ENCODE measurements around the gene AGAP5. TPM values are rescaled to one million over a fixed set of nuclear protein-coding genes. Genes with fewer than 3 reads are reported as not detected.
"Not testable (repeated sequence)": the region's sequence is repeated elsewhere in the genome, so short reads cannot be mapped to it uniquely, and the experiment has no call there.

AGAP5 gene
- total RNA-seq = 3.3 TPM
- long read RNA-seq = 0 reads

GRCh38 chr10:73697675-73698159, at the start of gene AGAP5:
AGAP5 (minus strand) TSS chr10:73698109; CDS start chr10:73697755, 354 bp downstream.
- H3K9me3 ChIP-seq (replicated peaks); H3K27me3 ChIP-seq (ENCODE audit: low read depth); H3K4me3 ChIP-seq; H3K27ac ChIP-seq (replicated peaks); DNase-seq; H3K4me1 ChIP-seq; intact Hi-C loops (cut with micrococcal nuclease): not testable (repeated sequence)
- peaks cover 16% of the 10 kb centered on the region for H3K36me3 ChIP-seq

- H3K4me1 ChIP-seq = peaks cover 75% of the 10 kb centered on the region
- intact Hi-C loops (cut with micrococcal nuclease) = no loop called here
Measured at GRCh38 chr10:73746721-73747120, 48.8 kb upstream of the AGAP5 start.

GRCh38 chr10:73744664-73744975, 46.7 kb upstream of the AGAP5 start:
- no peak for DNase-seq
- no peaks in the 10 kb centered on the region for H3K27me3 ChIP-seq (ENCODE audit: low read depth)
- H3K9me3 ChIP-seq (replicated peaks) = no peaks in the 10 kb centered on the region
- intact Hi-C loops (cut with micrococcal nuclease) = no loop called here
- peaks cover 60% of the 10 kb centered on the region for H3K4me1 ChIP-seq
- H3K4me3 ChIP-seq = peak overlapping the region; percentile 92
- peak overlapping the region; percentile 93 for H3K27ac ChIP-seq (replicated peaks)
- peaks cover 30% of the 10 kb centered on the region for H3K36me3 ChIP-seq
- no peak for TF ChIP-seq CTCF (IDR thresholded peaks at IDR 0.05; ENCODE audit: borderline replicate concordance)

More at GRCh38 chr10:73746721-73747120, 48.8 kb upstream of the AGAP5 start:
- no peaks in the 10 kb centered on the region for H3K9me3 ChIP-seq (replicated peaks)
- no peak overlapping the region for H3K27ac ChIP-seq (replicated peaks)
- H3K4me3 ChIP-seq = no peak overlapping the region
- no peak for TF ChIP-seq CTCF (IDR thresholded peaks at IDR 0.05; ENCODE audit: borderline replicate concordance)
- H3K27me3 ChIP-seq (ENCODE audit: low read depth) = no peaks in the 10 kb centered on the region
- no peak for DNase-seq
- H3K36me3 ChIP-seq = peaks cover 51% of the 10 kb centered on the region

GRCh38 chr10:73743905-73744663, 46.2 kb upstream of the AGAP5 start, which contains the start of gene SEC24C:
SEC24C (plus strand) TSS chr10:73744372; CDS start chr10:73746833, 2,461 bp downstream.
- peak within 1 kb of the TSS; percentile 93 for H3K27ac ChIP-seq (replicated peaks)
- peak within 1 kb of the TSS; percentile 92 for H3K4me3 ChIP-seq
- no peaks in the 10 kb centered on the region for H3K27me3 ChIP-seq (ENCODE audit: low read depth)
- no peak for TF ChIP-seq CTCF (IDR thresholded peaks at IDR 0.05; ENCODE audit: borderline replicate concordance)
- peaks cover 54% of the 10 kb centered on the region for H3K4me1 ChIP-seq
- no peaks in the 10 kb centered on the region for H3K9me3 ChIP-seq (replicated peaks)
- intact Hi-C loops (cut with micrococcal nuclease) = no loop called here
- peaks cover 25% of the 10 kb centered on the region for H3K36me3 ChIP-seq
- DNase-seq = peak; percentile 97

- no peak for TF ChIP-seq CTCF (IDR thresholded peaks at IDR 0.05; ENCODE audit: borderline replicate concordance)
- Histone ChIP-seq H3K4me3 (peak overlapping the region; percentile 92), H3K36me3 (peaks cover 18% of the 10 kb centered on the region), H3K27ac (replicated peaks) (peak overlapping the region; percentile 93), H3K9me3 (replicated peaks) (no peaks in the 10 kb centered on the region), H3K27me3 (ENCODE audit: low read depth) (no peaks in the 10 kb centered on the region), H3K4me1 (peaks cover 48% of the 10 kb centered on the region)
- intact Hi-C loops (cut with micrococcal nuclease) = no loop called here
- DNase-seq = no peak
Measured at GRCh38 chr10:73743327-73743904, 45.5 kb upstream of the AGAP5 start.

GRCh38 chr10:73742454-73742734, 44.5 kb upstream of the AGAP5 start:
- Histone ChIP-seq H3K27ac (replicated peaks) (no peak overlapping the region), H3K27me3 (ENCODE audit: low read depth) (no peaks in the 10 kb centered on the region), H3K4me3 (no peak overlapping the region), H3K9me3 (replicated peaks) (no peaks in the 10 kb centered on the region), H3K36me3 (peaks cover 12% of the 10 kb centered on the region), H3K4me1 (peaks cover 47% of the 10 kb centered on the region)
- no peak for DNase-seq
- TF ChIP-seq CTCF (IDR thresholded peaks at IDR 0.05; ENCODE audit: borderline replicate concordance) = no peak
- intact Hi-C loops (cut with micrococcal nuclease) = no loop called here

GRCh38 chr10:73740501-73741254, 42.8 kb upstream of the AGAP5 start:
- H3K9me3 ChIP-seq (replicated peaks); DNase-seq; intact Hi-C loops (cut with micrococcal nuclease); H3K27me3 ChIP-seq (ENCODE audit: low read depth); H3K4me3 ChIP-seq; H3K27ac ChIP-seq (replicated peaks): not testable (repeated sequence)
- H3K36me3 ChIP-seq = peaks cover 20% of the 10 kb centered on the region
- peaks cover 32% of the 10 kb centered on the region for H3K4me1 ChIP-seq

All from left ventricle myocardium inferior (tissue), 1 donor.